Ramos (cell line): ENCODE data around the gene USP1.

Experiments used
- in situ Hi-C: fragments of 300-500 bp; cut with MboI; formaldehyde crosslinking; loops from one replicate; pipeline ENCODE4 v1.14.3; 2022; ENCODE audit warnings: low sequenced_read_pairs; ENCODE audit not compliant: unreplicated experiment

Gene USP1

DNA sequence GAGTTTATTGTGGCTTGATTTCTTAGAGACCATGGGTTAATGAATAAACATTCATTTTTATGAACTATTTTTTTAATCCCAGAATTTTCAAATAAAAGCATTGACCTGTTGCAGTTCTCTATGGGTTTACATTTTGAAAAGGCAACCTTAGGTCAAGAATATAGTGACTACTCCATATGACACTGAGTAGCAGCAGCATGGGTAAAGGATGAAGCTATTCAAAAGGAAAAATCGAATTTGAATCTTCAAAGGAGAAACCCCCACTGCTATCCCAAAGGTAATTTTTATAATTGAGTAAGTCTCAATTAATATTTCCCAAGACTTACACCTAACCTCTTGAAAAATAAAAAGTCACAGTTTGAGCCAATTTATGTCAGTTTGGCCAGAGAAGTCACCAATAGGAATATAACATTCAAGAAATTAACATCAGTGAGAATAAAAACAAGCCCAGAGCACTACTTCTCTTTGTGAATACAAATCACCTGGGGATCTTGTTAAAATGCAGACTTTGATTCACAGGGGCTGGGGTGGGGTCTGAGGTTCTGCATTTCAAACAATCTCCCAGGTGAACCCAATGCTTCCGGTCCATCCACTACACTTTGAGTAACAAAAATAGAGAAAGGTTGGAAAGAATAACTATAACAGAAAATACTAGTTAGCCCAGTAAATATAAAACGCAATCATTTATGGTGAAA, 39.8 kb downstream of the USP1 start:
- in situ Hi-C loops: no loop called here

DNA sequence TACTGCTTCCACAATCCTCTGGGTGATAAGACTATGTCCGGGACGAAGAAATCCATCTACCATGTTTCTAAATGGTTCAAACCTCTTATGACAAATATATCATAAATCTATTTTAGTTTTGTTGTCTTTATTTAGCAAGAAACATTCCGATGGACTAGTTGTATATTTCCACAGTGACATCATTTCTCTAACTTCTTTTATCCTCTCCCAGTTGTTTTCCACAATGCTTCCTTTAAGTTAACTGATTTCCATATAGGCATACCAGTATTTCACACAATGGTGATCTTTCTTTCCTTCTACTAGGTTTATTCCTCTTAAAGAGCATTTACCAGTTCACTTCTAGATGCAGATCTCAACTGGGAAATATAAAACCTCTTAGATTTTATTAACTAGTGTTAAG, 44.8 kb downstream of the USP1 start:
- in situ Hi-C loops: no loop called here

DNA sequence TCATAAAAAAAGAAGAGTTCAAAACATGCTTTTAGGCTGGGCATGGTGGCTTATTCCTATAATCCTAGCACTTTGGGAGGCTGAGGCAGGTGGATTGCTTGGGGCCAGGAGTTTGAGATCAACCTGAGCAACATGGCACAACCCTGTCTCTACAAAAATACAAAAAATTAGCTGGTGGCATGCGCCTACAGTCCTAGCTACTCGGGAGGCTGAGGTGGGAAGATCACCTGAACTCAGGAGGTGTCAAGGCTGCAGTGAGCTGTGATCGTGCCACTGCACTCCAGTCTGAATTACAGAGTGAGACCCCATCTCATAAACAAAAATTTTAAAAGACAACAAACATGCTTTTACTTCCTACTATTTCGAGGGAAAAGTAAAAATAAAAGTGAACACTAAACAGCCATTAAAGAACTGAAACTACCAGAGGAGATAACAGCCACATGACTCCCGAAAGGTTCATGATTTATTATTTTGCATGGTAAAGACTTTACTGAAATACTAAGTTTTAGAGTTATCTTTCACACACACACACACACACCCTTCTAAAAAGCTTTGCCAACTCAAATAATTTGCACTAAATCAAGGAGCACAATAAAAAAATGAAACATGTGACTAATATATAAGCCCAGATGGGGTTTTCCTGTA, 48.1 kb downstream of the USP1 start:
- in situ Hi-C loops: no loop called here

DNA sequence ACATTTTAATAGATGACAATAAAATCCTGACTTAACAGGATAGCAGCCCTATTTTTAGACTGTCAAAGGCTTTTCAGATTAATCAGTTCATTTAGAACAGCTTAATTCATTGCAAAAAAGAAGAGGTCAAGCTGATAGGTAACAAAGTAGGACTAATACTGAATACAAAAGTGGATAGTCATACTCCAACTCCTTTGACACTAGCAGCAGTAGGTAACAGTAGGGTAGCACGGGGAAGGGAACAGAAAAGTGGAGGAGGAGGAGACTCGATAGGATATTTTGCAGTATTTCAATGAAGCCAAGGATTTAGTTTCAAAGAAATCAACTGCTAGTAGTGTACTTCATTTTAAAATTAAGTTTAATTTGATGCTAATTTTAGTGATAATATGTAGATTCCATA, 51.1 kb downstream of the USP1 start:
- in situ Hi-C loops: no loop called here

DNA sequence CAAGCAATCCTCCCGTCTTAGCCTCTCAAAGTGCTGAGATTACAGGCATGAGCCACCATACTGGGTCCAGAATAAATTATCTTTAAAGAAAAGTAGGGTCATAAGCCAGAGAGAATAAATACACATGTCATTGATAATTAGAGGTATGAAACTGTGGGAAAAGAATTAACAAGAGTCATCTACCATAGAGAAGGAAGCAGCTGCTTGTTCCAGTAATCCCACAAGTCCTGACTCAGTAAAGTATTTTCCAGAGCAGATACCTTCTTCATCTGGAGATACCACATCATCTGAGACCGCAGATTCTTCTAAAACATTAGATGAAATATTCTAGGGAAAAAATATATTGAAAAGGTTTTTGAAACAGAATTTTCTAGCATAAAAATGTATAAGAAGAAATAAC, 55.7 kb downstream of the USP1 start:
- in situ Hi-C loops: no loop called here

DNA sequence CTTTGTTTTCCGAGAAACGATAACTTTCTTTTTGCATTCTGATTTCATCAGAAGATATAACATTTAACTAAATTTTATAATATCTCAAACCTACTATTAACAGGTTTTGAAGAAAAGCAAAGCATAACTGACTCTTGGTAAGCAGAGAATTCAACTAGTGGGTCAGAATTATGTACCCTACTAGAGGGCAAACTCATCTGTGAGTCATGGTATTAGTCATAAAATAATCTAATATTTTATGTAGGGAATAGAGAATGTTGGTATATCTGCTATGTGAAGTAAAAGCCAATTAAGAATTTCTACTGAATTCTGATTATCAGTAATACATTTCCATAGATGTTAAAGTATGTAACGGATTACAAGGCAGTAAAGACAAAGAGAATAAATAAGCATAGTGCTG, 56.8 kb downstream of the USP1 start:
- in situ Hi-C loops: no loop called here

DNA sequence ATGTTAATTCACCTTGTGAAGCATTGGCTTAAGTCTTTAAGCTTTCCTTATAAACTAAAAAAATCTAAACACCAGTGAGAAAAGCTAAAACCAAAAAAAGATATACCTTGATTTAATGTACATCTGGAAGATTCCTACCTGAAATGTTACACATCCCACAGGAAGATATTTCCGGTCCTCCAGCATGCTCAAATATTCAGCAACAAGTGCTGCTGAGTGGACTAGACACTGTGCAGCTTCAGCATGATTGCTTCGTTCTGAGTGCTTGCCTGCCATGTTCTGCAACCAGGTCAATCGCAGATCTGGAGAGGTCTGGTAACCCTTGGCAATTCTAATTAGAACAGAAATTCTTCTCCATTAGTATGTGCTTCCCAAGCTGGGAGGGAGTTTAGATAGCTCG, 57.3 kb downstream of the USP1 start:
- in situ Hi-C loops: no loop called here

DNA sequence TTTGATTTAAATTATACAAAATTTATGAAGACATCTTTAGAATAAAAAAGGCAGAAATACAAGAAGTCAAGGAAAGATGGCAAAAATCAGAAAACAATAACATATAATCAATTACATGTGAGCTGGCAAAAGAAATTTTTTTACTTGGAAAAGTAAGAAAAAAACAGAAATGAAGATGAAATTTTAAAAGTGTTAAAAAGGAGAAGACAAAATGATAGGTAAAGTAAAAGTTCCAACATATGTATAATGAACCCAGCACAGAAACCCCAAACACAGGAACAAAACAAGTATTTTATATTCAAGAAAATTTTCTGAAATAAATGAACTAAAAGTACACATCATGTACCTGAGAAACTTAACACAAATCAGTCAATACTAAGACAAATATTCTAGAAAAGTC, 63.4 kb downstream of the USP1 start:
- in situ Hi-C loops: loop anchor here (25.0 kb wide), 1 partner anchor 237 kb away; no protein-coding TSS in a partner anchor
